Small intestine (tissue), 7 donors: ENCODE data around the gene ARPC5. TPM values are rescaled to one million over a fixed set of nuclear protein-coding genes. Genes with fewer than 3 reads are reported as not detected.

ENCODE experiments used
- DNase-seq, 2 donors: peaks; one replicate each; pipeline versions ENCODE4 v3.0.0 to v3.0.0-alpha.2; 2013
- FAIRE-seq: peaks from 2 replicates; lab custom pipeline; 2012; peaks lifted over from hg19 to GRCh38; lab: Jason Lieb, UNC
- H3K27ac ChIP-seq, 3 donors: one replicate each; pipeline ENCODE4 v1.5.1; 2013; ENCODE audit warnings: low read length in 2 of 3, mild to moderate bottlenecking in 2 of 3, control low read depth in 1 of 3, inconsistent platforms in 1 of 3, low read depth in 1 of 3, moderate library complexity in 1 of 3
- H3K27me3 ChIP-seq, 3 donors: one replicate each; pipeline ENCODE4 v1.6.1; 2013; ENCODE audit warnings: low read length in 3 of 3, inconsistent platforms in 1 of 3; ENCODE audit not compliant: control insufficient read depth in 3 of 3, insufficient read depth in 3 of 3
- H3K36me3 ChIP-seq, 3 donors: one replicate each; pipeline ENCODE4 v1.6.1; 2013; ENCODE audit warnings: low read length in 3 of 3, inconsistent platforms in 1 of 3, low read depth in 1 of 3, mild to moderate bottlenecking in 1 of 3, moderate library complexity in 1 of 3; ENCODE audit not compliant: control insufficient read depth in 3 of 3, insufficient read depth in 2 of 3
- H3K4me1 ChIP-seq, 3 donors: one replicate each; pipeline ENCODE4 v1.6.1; 2013; ENCODE audit warnings: low read length in 2 of 3, inconsistent platforms in 1 of 3, low read depth in 1 of 3, mild to moderate bottlenecking in 1 of 3, moderate library complexity in 1 of 3; ENCODE audit not compliant: control insufficient read depth in 3 of 3, insufficient read depth in 2 of 3
- H3K4me3 ChIP-seq, 3 donors: one replicate each; pipeline ENCODE4 v1.5.1; 2013; ENCODE audit warnings: low read length in 3 of 3, control low read depth in 1 of 3, inconsistent platforms in 1 of 3, low read depth in 1 of 3, mild to moderate bottlenecking in 1 of 3, moderate library complexity in 1 of 3
- H3K9me3 ChIP-seq, 2 donors: one replicate each; pipeline ENCODE4 v1.6.1; 2013; ENCODE audit warnings: low read depth in 1 of 2, low read length in 1 of 2; ENCODE audit not compliant: control insufficient read depth in 2 of 2, insufficient read depth in 1 of 2
- whole genome bisulfite sequencing, 3 donors: extraction: QIAGEN DNeasy Blood & Tissue Kit; methylation state at CpG; one replicate each; pipeline ENCODE4 v1.1.7; 2013; 5-methylcytosine and 5-hydroxymethylcytosine counted together
- polyA plus RNA-seq, 4 donors: library from polyadenylated mRNA; stranded (reverse) in 3 of 4; unstranded in 1 of 4; fragments of 200-250 nt in 3 of 4; fragments of 120-200 nt in 1 of 4; gene quantifications; one replicate each; pipeline versions ENCODE4 v1.2.1 to v1.2.3, GENCODE V29; 2013
- donor health status: healthy with polysubstance abuse.
- donor health status: control.
- donor health status: control.
- donor health status: Bipolar disorder and iron deficiency.
- donor health status: healthy.

ARPC5 gene
- polyA plus RNA-seq, 4 donors = 125 to 160 (median 133) TPM

GRCh38 chr1:183586455-183586854 is 49.1 kb downstream of the ARPC5 start:
- Histone ChIP-seq H3K4me1 (peaks cover 0 to 22% (median 0%) of the 10 kb centered on the region in 3 donors), H3K27ac (no peak overlapping the region), H3K9me3 (no peaks in the 10 kb centered on the region), H3K27me3 (no peaks in the 10 kb centered on the region), H3K4me3 (no peak overlapping the region), H3K36me3 (no peaks in the 10 kb centered on the region)
- no peak for FAIRE-seq
- DNase-seq = no peak
- WGBS, 3 donors = 99 to 100% (median 100%) methylated on average over 1 of the region's 1 CpG

- DNase-seq (peak in 1 of 2 donors; percentile 23), FAIRE-seq (no peak)
- WGBS, 3 donors = 43 to 71% (median 53%) methylated on average over 6 of the region's 6 CpGs
- no peaks in the 10 kb centered on the region for H3K36me3 ChIP-seq
- no peak overlapping the region for H3K4me3 ChIP-seq
- no peak overlapping the region for H3K27ac ChIP-seq
- no peaks in the 10 kb centered on the region for H3K27me3 ChIP-seq
- no peaks in the 10 kb centered on the region for H3K9me3 ChIP-seq
- peaks cover 0 to 17% (median 0%) of the 10 kb centered on the region in 3 donors for H3K4me1 ChIP-seq
These were observed 50.5 kb downstream of the ARPC5 start for GRCh38 chr1:183585038-183585437.

GRCh38 chr1:183584147-183584546 is 51.4 kb downstream of the ARPC5 start:
- Histone ChIP-seq H3K27me3 (no peaks in the 10 kb centered on the region), H3K4me3 (no peak overlapping the region), H3K9me3 (no peaks in the 10 kb centered on the region), H3K36me3 (no peaks in the 10 kb centered on the region), H3K27ac (no peak overlapping the region), H3K4me1 (peaks cover 0 to 18% (median 0%) of the 10 kb centered on the region in 3 donors)
- FAIRE-seq (no peak), DNase-seq (peak in 1 of 2 donors; percentile 21)
- WGBS, 3 donors = 40 to 62% (median 52%) methylated on average over 5 of the region's 5 CpGs

- H3K4me3 ChIP-seq = no peak overlapping the region
- FAIRE-seq = no peak
- 78 to 95% (median 89%) methylated on average over 6 of the region's 6 CpGs for WGBS, 3 donors
- H3K27ac ChIP-seq = no peak overlapping the region
- peaks cover 0 to 18% (median 0%) of the 10 kb centered on the region in 3 donors for H3K4me1 ChIP-seq
- no peaks in the 10 kb centered on the region for H3K27me3 ChIP-seq
- H3K9me3 ChIP-seq = no peaks in the 10 kb centered on the region
- no peaks in the 10 kb centered on the region for H3K36me3 ChIP-seq
- no peak for DNase-seq
These were observed 52.1 kb downstream of the ARPC5 start for GRCh38 chr1:183583466-183583865.

GRCh38 chr1:183582021-183582713 is 53.4 kb downstream of the ARPC5 start:
- H3K27ac ChIP-seq = peak overlapping the region in 1 of 3 donors; percentile 17
- 81 to 84% (median 81%) methylated on average over 12 of the region's 12 CpGs for WGBS, 3 donors
- peak; percentile 38 to 66 for DNase-seq

GRCh38 chr1:183580281-183580682 is 55.3 kb downstream of the ARPC5 start:
- FAIRE-seq = no peak
- DNase-seq = peak in 1 of 2 donors; percentile 12
- WGBS, 3 donors = 42 to 67% (median 43%) methylated on average over 8 of the region's 8 CpGs
- peaks cover 0 to 19% (median 0%) of the 10 kb centered on the region in 3 donors for H3K4me1 ChIP-seq
- no peaks in the 10 kb centered on the region for H3K9me3 ChIP-seq
- no peaks in the 10 kb centered on the region for H3K27me3 ChIP-seq
- no peak overlapping the region for H3K27ac ChIP-seq
- no peaks in the 10 kb centered on the region for H3K36me3 ChIP-seq
- no peak overlapping the region for H3K4me3 ChIP-seq

More at GRCh38 chr1:183582021-183582713, 53.4 kb downstream of the ARPC5 start:
- no peaks in the 10 kb centered on the region for H3K9me3 ChIP-seq
- peaks cover 0 to 19% (median 0%) of the 10 kb centered on the region in 3 donors for H3K4me1 ChIP-seq
- no peaks in the 10 kb centered on the region for H3K27me3 ChIP-seq
- no peak for FAIRE-seq
- H3K36me3 ChIP-seq = no peaks in the 10 kb centered on the region
- no peak overlapping the region for H3K4me3 ChIP-seq

GRCh38 chr1:183578856-183579255 is 56.7 kb downstream of the ARPC5 start:
- Histone ChIP-seq H3K4me1 (peaks cover 0 to 19% (median 0%) of the 10 kb centered on the region in 3 donors), H3K36me3 (no peaks in the 10 kb centered on the region), H3K4me3 (no peak overlapping the region), H3K27me3 (no peaks in the 10 kb centered on the region), H3K27ac (no peak overlapping the region), H3K9me3 (no peaks in the 10 kb centered on the region)
- DNase-seq (peak in 1 of 2 donors; percentile 59), FAIRE-seq (no peak)
- 70 to 84% (median 75%) methylated on average over 2 of the region's 2 CpGs for WGBS, 3 donors

- no peak overlapping the region for H3K4me3 ChIP-seq
- H3K36me3 ChIP-seq = no peaks in the 10 kb centered on the region
- peaks cover 0 to 19% (median 0%) of the 10 kb centered on the region in 3 donors for H3K4me1 ChIP-seq
- WGBS, 3 donors = 86 to 95% (median 89%) methylated on average over 7 of the region's 7 CpGs
- FAIRE-seq (no peak), DNase-seq (no peak)
- no peak overlapping the region for H3K27ac ChIP-seq
- H3K27me3 ChIP-seq = no peaks in the 10 kb centered on the region
- H3K9me3 ChIP-seq = no peaks in the 10 kb centered on the region
These were observed 57.6 kb downstream of the ARPC5 start for GRCh38 chr1:183577897-183578465.
